Endothelial cell (in vitro differentiated cells): Measurements from ENCODE around the gene CPT1A. TPM values are rescaled to one million over a fixed set of nuclear protein-coding genes. Genes with fewer than 3 reads are reported as not detected.
A peak's percentile ranks its signal among the peaks of the same experiment; 100 is the strongest.

Experiments
- DNase-seq: peaks from one replicate; pipeline ENCODE4 v3.0.0; 2021; ENCODE audit warnings: low spot score
- H3K27ac Mint-ChIP-seq: one replicate; pipeline ENCODE4 v1.8.0; 2021; ENCODE audit warnings: mixed read lengths, inconsistent platforms; ENCODE audit not compliant: unreplicated experiment
- H3K27me3 Mint-ChIP-seq: one replicate; pipeline ENCODE4 v1.8.0; 2021; ENCODE audit warnings: mild to moderate bottlenecking, moderate library complexity, mixed read lengths, inconsistent platforms; ENCODE audit not compliant: unreplicated experiment
- H3K36me3 Mint-ChIP-seq: one replicate; pipeline ENCODE4 v1.8.0; 2021; ENCODE audit warnings: mild to moderate bottlenecking, low read depth, mixed read lengths, inconsistent platforms; ENCODE audit not compliant: unreplicated experiment
- H3K4me1 Mint-ChIP-seq: one replicate; pipeline ENCODE4 v1.8.0; 2021; ENCODE audit warnings: mild to moderate bottlenecking, mixed read lengths, inconsistent platforms; ENCODE audit not compliant: unreplicated experiment
- H3K4me3 Mint-ChIP-seq: one replicate; pipeline ENCODE4 v1.8.0; 2021; ENCODE audit warnings: mild to moderate bottlenecking, mixed read lengths, inconsistent platforms; ENCODE audit not compliant: unreplicated experiment
- H3K9me3 Mint-ChIP-seq: one replicate; pipeline ENCODE4 v1.8.0; 2021; ENCODE audit warnings: mixed read lengths, inconsistent platforms; ENCODE audit not compliant: unreplicated experiment
- total RNA-seq: library from RNA; stranded (reverse); fragmentation: NEBNext Ultra II Directional; extraction: Animal tissue kit (Norgen Biotek cat#: 25700); gene quantifications from one replicate; pipeline ENCODE4 v1.2.1, GENCODE V29; 2021; ENCODE audit not compliant: unreplicated experiment
- TF ChIP-seq, protein P1 (sequence below): fragments of 200-600 bp; sonication (generic); IDR thresholded peaks from one replicate; pipeline ENCODE4 v1.5.0; 2021; ENCODE audit warnings: antibody characterized with exemption; ENCODE audit not compliant: unreplicated experiment

Gene CPT1A
- total RNA-seq, 1 donor from 2014 or later = 0.36 TPM

DNA sequence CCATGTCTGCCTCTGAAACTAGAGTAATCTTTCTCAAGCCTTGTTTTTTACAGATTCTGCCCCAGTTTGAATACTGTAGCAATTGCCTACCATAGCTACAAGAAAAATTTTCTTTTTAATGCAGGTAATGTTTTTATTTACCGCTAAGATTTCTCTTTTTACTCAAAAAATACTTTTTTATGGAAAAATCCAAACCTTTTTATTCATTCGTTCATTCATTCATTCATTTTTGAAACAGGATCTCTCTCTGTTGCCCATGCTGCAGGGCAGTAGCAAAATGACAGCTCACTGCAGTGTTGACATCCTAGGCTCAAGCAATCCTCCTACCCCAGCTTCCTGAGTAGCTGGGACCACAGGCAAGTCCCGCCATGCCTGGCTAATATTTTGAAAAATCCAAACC is 2.7 kb upstream of the CPT1A start:
- peaks cover 10% of the 10 kb centered on the region for H3K4me1 Mint-ChIP-seq
- H3K27me3 Mint-ChIP-seq = peaks cover 18% of the 10 kb centered on the region
- H3K9me3 Mint-ChIP-seq = no peaks in the 10 kb centered on the region
- H3K4me3 Mint-ChIP-seq = no peak overlapping the region
- TF ChIP-seq, protein P1, sequence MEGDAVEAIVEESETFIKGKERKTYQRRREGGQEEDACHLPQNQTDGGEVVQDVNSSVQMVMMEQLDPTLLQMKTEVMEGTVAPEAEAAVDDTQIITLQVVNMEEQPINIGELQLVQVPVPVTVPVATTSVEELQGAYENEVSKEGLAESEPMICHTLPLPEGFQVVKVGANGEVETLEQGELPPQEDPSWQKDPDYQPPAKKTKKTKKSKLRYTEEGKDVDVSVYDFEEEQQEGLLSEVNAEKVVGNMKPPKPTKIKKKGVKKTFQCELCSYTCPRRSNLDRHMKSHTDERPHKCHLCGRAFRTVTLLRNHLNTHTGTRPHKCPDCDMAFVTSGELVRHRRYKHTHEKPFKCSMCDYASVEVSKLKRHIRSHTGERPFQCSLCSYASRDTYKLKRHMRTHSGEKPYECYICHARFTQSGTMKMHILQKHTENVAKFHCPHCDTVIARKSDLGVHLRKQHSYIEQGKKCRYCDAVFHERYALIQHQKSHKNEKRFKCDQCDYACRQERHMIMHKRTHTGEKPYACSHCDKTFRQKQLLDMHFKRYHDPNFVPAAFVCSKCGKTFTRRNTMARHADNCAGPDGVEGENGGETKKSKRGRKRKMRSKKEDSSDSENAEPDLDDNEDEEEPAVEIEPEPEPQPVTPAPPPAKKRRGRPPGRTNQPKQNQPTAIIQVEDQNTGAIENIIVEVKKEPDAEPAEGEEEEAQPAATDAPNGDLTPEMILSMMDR = no peak
- no peak for DNase-seq
- H3K27ac Mint-ChIP-seq = no peak overlapping the region
- peaks cover 3% of the 10 kb centered on the region for H3K36me3 Mint-ChIP-seq

DNA sequence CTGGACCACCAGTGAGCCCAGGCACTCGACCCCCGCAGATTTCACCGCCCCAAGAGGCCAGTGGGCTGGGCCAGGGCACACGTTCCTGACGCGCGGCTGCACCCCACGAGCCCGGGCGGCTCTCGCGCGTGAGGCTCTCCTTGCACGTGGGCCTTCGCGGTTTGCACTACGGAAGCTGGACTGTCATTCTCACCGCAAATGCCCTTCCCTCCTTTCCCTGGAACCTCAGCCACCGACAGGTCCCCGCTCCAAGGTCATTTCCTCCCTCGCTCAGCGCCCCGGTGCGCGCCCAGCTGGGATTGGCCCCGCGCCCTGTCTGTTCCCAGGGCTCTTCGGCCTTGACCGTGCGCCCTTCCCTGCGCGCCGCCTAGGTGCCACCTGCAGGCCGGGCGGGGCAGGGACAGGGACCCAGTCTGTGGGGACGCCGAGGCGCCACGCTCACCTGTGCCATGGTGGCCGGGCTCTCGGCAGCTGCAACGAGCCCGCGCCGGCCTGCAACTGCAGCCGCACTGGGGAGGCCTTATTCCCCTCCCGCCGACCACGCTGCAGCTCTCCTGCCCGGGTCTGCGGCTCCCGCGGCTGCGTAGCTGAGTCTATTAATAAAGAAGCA is 2.1 kb upstream of the CPT1A start:
- TF ChIP-seq, protein P1 = peak; percentile 39
- Mint-ChIP-seq H3K9me3 (no peaks in the 10 kb centered on the region), H3K4me1 (peaks cover 10% of the 10 kb centered on the region), H3K36me3 (peaks cover 3% of the 10 kb centered on the region), H3K27me3 (peaks cover 14% of the 10 kb centered on the region), H3K27ac (no peak overlapping the region), H3K4me3 (no peak overlapping the region)
- peak; percentile 18 for DNase-seq

DNA sequence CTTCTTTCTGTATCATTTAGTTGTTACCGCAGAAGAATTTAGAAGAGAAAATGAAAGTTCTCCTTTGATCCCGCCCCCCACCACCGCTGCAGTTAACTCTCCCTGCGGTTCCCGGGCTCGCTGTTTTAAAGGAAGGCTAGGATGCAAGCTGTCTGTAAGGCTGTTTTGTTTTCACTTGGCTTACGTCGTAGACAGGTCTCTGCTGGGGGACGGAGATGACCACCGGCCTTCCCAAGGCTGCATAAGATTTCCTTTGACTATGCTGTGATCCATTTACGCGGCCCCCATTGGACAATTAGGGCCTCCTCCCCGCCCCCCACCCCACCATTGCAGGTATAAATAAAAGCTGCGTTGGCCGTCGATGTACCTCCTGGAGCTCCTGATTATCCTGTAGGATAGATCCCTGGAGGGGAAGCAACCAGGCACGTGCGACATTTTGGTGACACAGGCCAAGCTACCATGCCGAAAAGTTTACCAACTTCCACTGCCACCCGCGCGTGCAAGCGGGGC is 1.4 kb upstream of the CPT1A start:
- H3K27me3 Mint-ChIP-seq = peaks cover 14% of the 10 kb centered on the region
- DNase-seq = no peak
- TF ChIP-seq, protein P1 = no peak
- H3K9me3 Mint-ChIP-seq = no peaks in the 10 kb centered on the region
- peaks cover 3% of the 10 kb centered on the region for H3K36me3 Mint-ChIP-seq
- peaks cover 10% of the 10 kb centered on the region for H3K4me1 Mint-ChIP-seq
- no peak overlapping the region for H3K27ac Mint-ChIP-seq
- no peak overlapping the region for H3K4me3 Mint-ChIP-seq

DNA sequence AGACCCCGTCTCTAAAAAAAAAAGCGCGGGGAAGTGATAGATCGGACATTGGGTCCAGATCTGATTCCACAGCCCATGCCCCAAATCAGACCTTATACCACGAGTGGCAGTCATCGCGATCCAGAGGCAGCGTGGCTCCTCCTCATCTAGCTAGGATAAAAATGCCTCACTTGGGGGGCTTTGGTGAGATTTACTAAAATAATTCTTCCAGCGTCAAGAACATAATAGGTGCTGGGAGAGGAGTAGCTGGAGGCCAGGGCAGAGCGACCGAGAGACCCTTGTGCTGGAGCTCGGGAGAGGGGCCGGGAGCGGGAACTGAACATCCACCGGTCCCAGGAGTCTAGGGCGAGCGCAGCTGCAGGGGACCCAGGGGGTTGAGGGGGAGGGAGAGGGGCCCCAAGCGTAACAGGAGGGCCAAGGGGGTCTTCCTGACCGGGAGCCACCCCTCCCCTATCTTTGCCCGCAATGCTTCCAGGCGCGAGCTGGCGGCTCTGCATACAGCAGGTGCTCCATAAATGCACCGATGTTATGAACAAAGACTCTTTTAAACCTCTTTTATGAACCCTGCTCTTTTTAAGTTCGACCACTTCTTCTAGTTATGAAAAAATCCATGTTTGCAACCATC is 823 bp upstream of the CPT1A start:
- no peaks in the 10 kb centered on the region for H3K9me3 Mint-ChIP-seq
- no peak overlapping the region for H3K27ac Mint-ChIP-seq
- H3K4me1 Mint-ChIP-seq = peaks cover 10% of the 10 kb centered on the region
- DNase-seq = no peak
- peaks cover 14% of the 10 kb centered on the region for H3K27me3 Mint-ChIP-seq
- H3K4me3 Mint-ChIP-seq = no peak overlapping the region
- H3K36me3 Mint-ChIP-seq = peaks cover 3% of the 10 kb centered on the region
- TF ChIP-seq, protein P1 = no peak
